ENCODE data around the gene RNF152.

Gene RNF152

GRCh38 chr18:61829108-61829507, 63.7 kb downstream of the RNF152 start:
- Histone ChIP-seq H3K4me3 (no peak overlapping the region), H3K36me3 (ENCODE audit: insufficient read depth, low read length) (no peaks in the 10 kb centered on the region), H3K27ac (no peak overlapping the region), H3K9me3 (ENCODE audit: low read depth, low read length) (no peaks in the 10 kb centered on the region), H3K9ac (ENCODE audit: insufficient read length) (no peak overlapping the region)
- no peak for DNase-seq (ENCODE audit: low read depth, low spot score)
- no peak for TF ChIP-seq FOXP2 (optimal IDR thresholded peaks at IDR 0.05; ENCODE audit: control extremely low read depth, extremely low read length, insufficient read depth)
- no peak for TF ChIP-seq EZH2 (IDR thresholded peaks at IDR 0.05)
- no peak for TF ChIP-seq POLR2AphosphoS5 (IDR thresholded peaks at IDR 0.05; ENCODE audit: borderline replicate concordance, low read depth, low read length)

DNA sequence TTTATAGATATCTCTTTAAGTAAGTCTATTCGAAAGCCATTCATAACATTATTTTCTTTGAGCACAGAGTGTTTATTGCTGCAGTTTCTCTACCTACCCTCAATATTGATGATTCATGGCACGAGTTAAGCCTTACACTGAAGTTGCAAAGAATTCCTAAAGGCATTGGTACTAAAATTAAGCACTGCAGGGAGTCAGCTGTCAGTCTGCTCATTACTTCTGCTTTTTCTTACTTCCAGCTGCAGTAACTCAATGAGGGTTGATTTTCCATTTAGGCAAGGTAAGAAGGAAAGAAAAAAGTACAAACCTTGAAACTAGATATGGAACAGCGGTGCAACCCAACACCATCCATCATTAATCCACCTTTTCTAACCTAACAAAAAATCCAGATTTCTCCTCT, 65.2 kb downstream of the RNF152 start:
- TF ChIP-seq FOXP2 (optimal IDR thresholded peaks at IDR 0.05; ENCODE audit: control extremely low read depth, extremely low read length, insufficient read depth) (no peak), EZH2 (IDR thresholded peaks at IDR 0.05) (no peak), POLR2AphosphoS5 (IDR thresholded peaks at IDR 0.05; ENCODE audit: borderline replicate concordance, low read depth, low read length) (no peak)
- no peak overlapping the region for H3K27ac ChIP-seq
- no peaks in the 10 kb centered on the region for H3K36me3 ChIP-seq (ENCODE audit: insufficient read depth, low read length)
- no peaks in the 10 kb centered on the region for H3K9me3 ChIP-seq (ENCODE audit: low read depth, low read length)
- H3K9ac ChIP-seq (ENCODE audit: insufficient read length): no peak overlapping the region
- DNase-seq (ENCODE audit: low read depth, low spot score): no peak
- no peak overlapping the region for H3K4me3 ChIP-seq

GRCh38 chr18:61825386-61825785, 67.4 kb downstream of the RNF152 start:
- H3K9ac ChIP-seq (ENCODE audit: insufficient read length): no peak overlapping the region

GRCh38 chr18:61824733-61825363, 68.0 kb downstream of the RNF152 start:
- Histone ChIP-seq H3K9ac (ENCODE audit: insufficient read length) (no peak overlapping the region), H3K4me3 (no peak overlapping the region), H3K36me3 (ENCODE audit: insufficient read depth, low read length) (no peaks in the 10 kb centered on the region), H3K27ac (no peak overlapping the region), H3K9me3 (ENCODE audit: low read depth, low read length) (no peaks in the 10 kb centered on the region)
- no peak for DNase-seq (ENCODE audit: low read depth, low spot score)
- TF ChIP-seq EZH2 (IDR thresholded peaks at IDR 0.05) (no peak), FOXP2 (optimal IDR thresholded peaks at IDR 0.05; ENCODE audit: control extremely low read depth, extremely low read length, insufficient read depth) (no peak), POLR2AphosphoS5 (IDR thresholded peaks at IDR 0.05; ENCODE audit: borderline replicate concordance, low read depth, low read length) (no peak)

More at GRCh38 chr18:61825386-61825785, 67.4 kb downstream of the RNF152 start:
- DNase-seq (ENCODE audit: low read depth, low spot score): no peak
- Histone ChIP-seq H3K9me3 (ENCODE audit: low read depth, low read length) (no peaks in the 10 kb centered on the region), H3K36me3 (ENCODE audit: insufficient read depth, low read length) (no peaks in the 10 kb centered on the region), H3K27ac (no peak overlapping the region), H3K4me3 (no peak overlapping the region)
- TF ChIP-seq FOXP2 (optimal IDR thresholded peaks at IDR 0.05; ENCODE audit: control extremely low read depth, extremely low read length, insufficient read depth) (no peak), POLR2AphosphoS5 (IDR thresholded peaks at IDR 0.05; ENCODE audit: borderline replicate concordance, low read depth, low read length) (no peak), EZH2 (IDR thresholded peaks at IDR 0.05) (no peak)

DNA sequence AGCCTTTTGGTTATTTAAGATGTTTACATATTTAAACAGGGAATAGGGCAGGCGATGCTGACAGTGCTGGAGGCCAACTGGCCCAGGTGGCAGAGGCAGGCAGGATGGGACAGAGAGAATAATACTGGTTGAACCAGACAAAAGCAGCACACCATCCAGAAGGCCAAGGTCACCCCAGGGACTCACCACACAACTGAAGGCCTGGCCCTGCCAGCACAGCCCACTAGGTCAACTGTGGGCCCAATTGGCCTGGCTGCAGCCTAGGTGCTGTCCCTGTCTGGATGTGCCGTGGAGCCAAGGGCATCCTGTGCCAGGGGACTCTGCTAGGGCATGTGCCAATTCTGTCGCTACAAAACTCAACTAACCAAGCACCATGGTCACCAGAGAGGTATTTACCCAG, 69.2 kb downstream of the RNF152 start:
- H3K9ac ChIP-seq (ENCODE audit: insufficient read length): no peak overlapping the region
- H3K27ac ChIP-seq: no peak overlapping the region
- no peak overlapping the region for H3K4me3 ChIP-seq
- no peaks in the 10 kb centered on the region for H3K36me3 ChIP-seq (ENCODE audit: insufficient read depth, low read length)
- H3K9me3 ChIP-seq (ENCODE audit: low read depth, low read length): no peaks in the 10 kb centered on the region
- DNase-seq (ENCODE audit: low read depth, low spot score): no peak
- TF ChIP-seq EZH2 (IDR thresholded peaks at IDR 0.05): no peak
- TF ChIP-seq POLR2AphosphoS5 (IDR thresholded peaks at IDR 0.05; ENCODE audit: borderline replicate concordance, low read depth, low read length): no peak
- no peak for TF ChIP-seq FOXP2 (optimal IDR thresholded peaks at IDR 0.05; ENCODE audit: control extremely low read depth, extremely low read length, insufficient read depth)

GRCh38 chr18:61822879-61823278, 69.9 kb downstream of the RNF152 start:
- no peak for DNase-seq (ENCODE audit: low read depth, low spot score)
- H3K9ac ChIP-seq (ENCODE audit: insufficient read length): no peak overlapping the region
- H3K9me3 ChIP-seq (ENCODE audit: low read depth, low read length): no peaks in the 10 kb centered on the region

DNA sequence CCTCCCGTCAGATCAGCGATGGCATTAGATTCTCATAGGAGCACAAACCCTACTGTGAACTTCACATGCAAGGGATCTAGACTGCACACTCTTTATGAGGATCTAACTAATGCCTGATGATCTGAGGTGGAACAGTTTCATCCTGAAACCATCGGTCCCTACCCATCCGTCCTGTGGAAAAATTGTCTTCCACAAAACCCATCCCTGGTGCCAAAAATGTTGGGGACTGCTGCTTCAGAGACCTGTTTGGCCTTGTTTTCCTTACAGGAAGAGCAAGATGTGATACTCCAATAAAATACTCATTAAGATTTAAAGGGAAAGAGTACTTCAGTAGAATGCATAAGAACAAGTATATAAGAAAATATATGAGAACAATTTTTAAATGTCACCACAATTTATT, 71.1 kb downstream of the RNF152 start:
- H3K9me3 ChIP-seq (ENCODE audit: low read depth, low read length): no peaks in the 10 kb centered on the region
- no peak for DNase-seq (ENCODE audit: low read depth, low spot score)
- H3K36me3 ChIP-seq (ENCODE audit: insufficient read depth, low read length): no peaks in the 10 kb centered on the region
- no peak overlapping the region for H3K4me3 ChIP-seq
- no peak overlapping the region for H3K9ac ChIP-seq (ENCODE audit: insufficient read length)
- no peak overlapping the region for H3K27ac ChIP-seq
- TF ChIP-seq FOXP2 (optimal IDR thresholded peaks at IDR 0.05; ENCODE audit: control extremely low read depth, extremely low read length, insufficient read depth): no peak
- TF ChIP-seq EZH2 (IDR thresholded peaks at IDR 0.05): no peak
- TF ChIP-seq POLR2AphosphoS5 (IDR thresholded peaks at IDR 0.05; ENCODE audit: borderline replicate concordance, low read depth, low read length): no peak

More at GRCh38 chr18:61822879-61823278, 69.9 kb downstream of the RNF152 start:
- no peak overlapping the region for H3K27ac ChIP-seq
- H3K4me3 ChIP-seq: no peak overlapping the region
- no peak for TF ChIP-seq FOXP2 (optimal IDR thresholded peaks at IDR 0.05; ENCODE audit: control extremely low read depth, extremely low read length, insufficient read depth)
- no peak for TF ChIP-seq EZH2 (IDR thresholded peaks at IDR 0.05)
- TF ChIP-seq POLR2AphosphoS5 (IDR thresholded peaks at IDR 0.05; ENCODE audit: borderline replicate concordance, low read depth, low read length): no peak
- H3K36me3 ChIP-seq (ENCODE audit: insufficient read depth, low read length): no peaks in the 10 kb centered on the region

DNA sequence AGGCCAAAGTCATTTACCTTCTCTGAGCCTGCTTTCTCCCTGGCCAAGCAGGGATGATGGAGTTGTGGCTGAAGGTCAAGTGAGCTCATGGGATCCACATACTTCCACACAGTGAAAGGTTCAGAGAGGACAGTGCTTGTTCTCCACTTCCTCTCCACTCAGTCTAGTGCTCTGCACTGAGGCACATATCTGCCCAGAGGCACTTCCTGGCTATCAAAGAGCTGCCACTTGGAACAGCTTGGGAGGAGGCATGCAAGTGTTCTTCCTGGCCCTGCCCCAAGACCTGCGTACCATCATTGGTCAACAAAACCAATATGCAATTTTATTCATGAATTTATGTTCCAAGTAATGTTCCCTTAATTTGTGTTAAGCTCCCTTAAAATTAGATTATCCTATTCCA, 71.9 kb downstream of the RNF152 start:
- TF ChIP-seq POLR2AphosphoS5 (IDR thresholded peaks at IDR 0.05; ENCODE audit: borderline replicate concordance, low read depth, low read length): no peak
- TF ChIP-seq FOXP2 (optimal IDR thresholded peaks at IDR 0.05; ENCODE audit: control extremely low read depth, extremely low read length, insufficient read depth): no peak
- no peak for TF ChIP-seq EZH2 (IDR thresholded peaks at IDR 0.05)
- Histone ChIP-seq H3K9ac (ENCODE audit: insufficient read length) (no peak overlapping the region), H3K9me3 (ENCODE audit: low read depth, low read length) (no peaks in the 10 kb centered on the region), H3K36me3 (ENCODE audit: insufficient read depth, low read length) (no peaks in the 10 kb centered on the region; the same call in 1 of the 2 replicates), H3K27ac (peak overlapping the region; percentile 42; the same call in 1 of the 2 replicates), H3K4me3 (no peak overlapping the region)
- DNase-seq (ENCODE audit: low read depth, low spot score): no peak

GRCh38 chr18:61817086-61817485, 75.7 kb downstream of the RNF152 start:
- no peak overlapping the region for H3K9ac ChIP-seq (ENCODE audit: insufficient read length)
- DNase-seq (ENCODE audit: low read depth, low spot score): no peak
- peaks cover 7% of the 10 kb centered on the region; the same call in 1 of the 2 replicates for H3K36me3 ChIP-seq (ENCODE audit: insufficient read depth, low read length)
- TF ChIP-seq POLR2AphosphoS5 (IDR thresholded peaks at IDR 0.05; ENCODE audit: borderline replicate concordance, low read depth, low read length) (no peak), FOXP2 (optimal IDR thresholded peaks at IDR 0.05; ENCODE audit: control extremely low read depth, extremely low read length, insufficient read depth) (no peak), EZH2 (IDR thresholded peaks at IDR 0.05) (no peak)
- no peak overlapping the region for H3K27ac ChIP-seq
- H3K9me3 ChIP-seq (ENCODE audit: low read depth, low read length): no peaks in the 10 kb centered on the region
- H3K4me3 ChIP-seq: no peak overlapping the region
